Cardiac fibroblast (primary cell): ENCODE results near the gene KBTBD7.
A peak's percentile ranks its signal among the peaks of the same experiment; 100 is the strongest.

Experiments
- DNase-seq, 2 donors: peaks; one replicate each; pipeline versions ENCODE4 v3.0.0 to v3.0.0-alpha.2; 2010; ENCODE audit warnings: low read depth in 2 of 2
- H3K4me3 ChIP-seq, 2 donors: replicated peaks in 1 of 2; 1 replicate in 1 of 2; 2 replicates in 1 of 2; pipeline ENCODE4 v1.5.1; 2011; ENCODE audit warnings: low read depth in 2 of 2, low read length in 2 of 2, mild to moderate bottlenecking in 2 of 2, moderate library complexity in 1 of 2
- TF ChIP-seq, protein P1 (sequence below): IDR thresholded peaks from one replicate; pipeline ENCODE4 v1.5.1; 2011; ENCODE audit warnings: low read depth, mild to moderate bottlenecking, low read length, inconsistent platforms

The KBTBD7 gene

DNA sequence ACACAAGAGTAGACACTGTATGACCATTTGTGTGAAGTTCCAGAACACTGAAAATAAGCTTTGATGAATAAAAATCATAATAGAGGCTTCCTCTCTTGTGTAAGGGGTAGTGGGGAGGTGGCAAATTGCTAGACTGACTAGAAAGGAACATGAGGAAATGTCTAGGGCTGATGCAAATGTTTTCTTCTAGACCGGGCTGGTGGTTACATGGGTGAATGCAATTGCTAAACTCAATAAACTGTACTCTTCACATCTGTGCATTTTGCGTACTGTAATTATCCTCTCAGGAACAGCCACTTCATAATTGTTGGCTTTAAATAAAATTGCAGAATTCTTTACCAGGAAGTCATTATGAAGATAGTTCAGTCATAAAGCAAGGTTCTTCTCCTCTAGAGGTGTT lies 5.2 kb upstream of the KBTBD7 start:
- no peak for DNase-seq
- H3K4me3 ChIP-seq, result no peak overlapping the region
- TF ChIP-seq, protein P1, sequence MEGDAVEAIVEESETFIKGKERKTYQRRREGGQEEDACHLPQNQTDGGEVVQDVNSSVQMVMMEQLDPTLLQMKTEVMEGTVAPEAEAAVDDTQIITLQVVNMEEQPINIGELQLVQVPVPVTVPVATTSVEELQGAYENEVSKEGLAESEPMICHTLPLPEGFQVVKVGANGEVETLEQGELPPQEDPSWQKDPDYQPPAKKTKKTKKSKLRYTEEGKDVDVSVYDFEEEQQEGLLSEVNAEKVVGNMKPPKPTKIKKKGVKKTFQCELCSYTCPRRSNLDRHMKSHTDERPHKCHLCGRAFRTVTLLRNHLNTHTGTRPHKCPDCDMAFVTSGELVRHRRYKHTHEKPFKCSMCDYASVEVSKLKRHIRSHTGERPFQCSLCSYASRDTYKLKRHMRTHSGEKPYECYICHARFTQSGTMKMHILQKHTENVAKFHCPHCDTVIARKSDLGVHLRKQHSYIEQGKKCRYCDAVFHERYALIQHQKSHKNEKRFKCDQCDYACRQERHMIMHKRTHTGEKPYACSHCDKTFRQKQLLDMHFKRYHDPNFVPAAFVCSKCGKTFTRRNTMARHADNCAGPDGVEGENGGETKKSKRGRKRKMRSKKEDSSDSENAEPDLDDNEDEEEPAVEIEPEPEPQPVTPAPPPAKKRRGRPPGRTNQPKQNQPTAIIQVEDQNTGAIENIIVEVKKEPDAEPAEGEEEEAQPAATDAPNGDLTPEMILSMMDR, result no peak

DNA sequence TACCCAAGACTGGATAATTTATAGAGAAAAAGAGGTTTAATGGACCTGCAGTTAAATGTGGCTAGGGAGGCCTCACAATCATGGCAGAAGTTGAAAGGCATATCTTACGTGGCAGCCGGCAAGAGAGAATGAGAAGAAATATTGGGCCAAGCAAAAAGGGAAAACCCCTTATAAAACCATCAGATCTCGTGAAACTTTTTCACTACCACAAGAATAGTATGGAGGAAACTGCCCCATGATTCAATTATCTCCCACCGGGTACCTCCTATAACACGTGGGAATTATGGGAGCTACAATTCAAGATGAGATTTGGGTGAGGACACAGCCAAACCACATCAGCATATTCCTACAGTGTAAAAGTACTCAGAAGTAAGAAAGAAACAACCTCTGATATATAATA lies 4.7 kb upstream of the KBTBD7 start:
- no peak for DNase-seq

DNA sequence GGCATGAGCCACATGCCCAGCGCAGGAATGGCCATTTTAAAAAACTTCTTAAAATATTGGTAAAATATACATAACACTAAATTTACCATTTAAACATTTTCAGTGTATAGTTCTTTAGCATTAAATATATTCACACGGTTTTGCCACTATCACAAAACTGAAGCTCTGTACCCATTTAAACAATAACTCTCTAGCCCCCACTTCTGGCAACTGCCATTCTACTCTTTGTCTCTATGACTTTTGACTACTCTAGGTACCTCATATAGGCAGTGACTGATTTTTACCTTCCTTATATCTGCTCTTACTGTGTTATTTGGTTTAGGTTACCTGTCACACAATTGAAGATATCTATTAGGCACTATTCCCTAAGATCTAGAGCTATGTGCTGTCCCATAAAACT lies 2.3 kb upstream of the KBTBD7 start:
- TF ChIP-seq, protein P1, result peak; percentile 51

More for the DNA sequence above, 4.7 kb upstream of the KBTBD7 start:
- TF ChIP-seq, protein P1, result no peak
- no peak overlapping the region for H3K4me3 ChIP-seq

DNA sequence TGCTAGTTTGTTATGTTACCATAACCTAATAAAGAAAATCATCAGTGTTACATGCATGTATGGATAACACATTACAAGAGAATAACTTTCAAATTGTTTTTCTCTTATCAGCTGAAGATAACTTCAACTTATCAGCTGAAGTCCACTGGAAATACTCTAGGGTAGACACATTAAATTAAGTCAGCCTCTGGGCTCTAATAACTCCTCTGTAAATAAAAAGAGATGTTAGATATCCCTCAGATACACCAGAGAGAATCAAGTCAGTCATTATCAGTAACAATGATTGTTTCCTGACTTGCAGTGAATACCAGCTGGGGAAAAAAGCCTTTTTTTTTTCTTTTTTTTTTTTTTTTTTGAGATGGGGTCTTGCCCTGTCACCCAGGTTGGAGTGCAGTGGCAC lies 1.6 kb upstream of the KBTBD7 start:
- no peak for DNase-seq
- H3K4me3 ChIP-seq, result no peak overlapping the region
- TF ChIP-seq, protein P1, result no peak

More for the DNA sequence above, 2.3 kb upstream of the KBTBD7 start:
- H3K4me3 ChIP-seq, result no peak overlapping the region
- DNase-seq, result peak; percentile 9 to 42

DNA sequence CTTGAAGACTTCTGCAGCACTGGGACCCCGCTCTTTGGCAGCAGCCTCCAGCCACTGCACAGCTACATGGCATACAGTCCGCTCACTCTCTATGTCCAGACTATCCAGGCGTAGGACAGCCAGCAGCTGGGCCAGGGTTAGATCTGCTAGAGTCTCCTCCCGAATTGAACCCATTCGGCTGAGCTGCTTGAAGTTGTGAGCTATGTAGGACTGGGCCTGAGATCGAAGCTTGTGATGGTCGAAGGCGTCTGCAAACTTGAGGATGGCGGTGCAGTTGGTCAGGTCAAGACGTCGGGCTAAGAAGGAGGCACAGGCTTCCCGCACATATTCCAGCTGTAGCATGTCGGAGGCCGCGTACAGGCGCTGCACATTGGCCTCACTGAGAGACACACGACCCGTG lies 900 bp downstream of the KBTBD7 start:
- DNase-seq, result no peak
- peak overlapping the region; percentile 61 to 63 for H3K4me3 ChIP-seq
- TF ChIP-seq, protein P1, result no peak

DNA sequence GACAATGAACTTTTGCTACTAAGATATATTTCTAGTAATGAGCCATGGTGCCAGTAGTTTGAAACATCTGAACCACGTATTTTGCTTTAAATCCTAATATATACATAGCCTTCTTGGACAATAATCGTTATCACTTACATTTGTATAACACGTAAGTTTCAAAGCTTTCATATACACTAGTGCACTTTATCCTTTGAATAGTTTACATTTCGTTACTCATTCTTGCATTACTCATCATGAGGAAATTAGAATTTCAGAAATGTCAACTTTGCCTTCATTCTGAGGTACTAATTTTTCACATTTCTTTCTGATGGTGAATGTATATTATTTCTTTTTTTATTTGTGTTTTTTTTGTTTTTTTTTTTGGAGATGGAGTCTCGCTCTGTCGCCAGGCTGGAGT lies 5.8 kb downstream of the KBTBD7 start:
- DNase-seq, result peak; percentile 12 to 54
- TF ChIP-seq, protein P1, result no peak
- H3K4me3 ChIP-seq, result no peak overlapping the region

DNA sequence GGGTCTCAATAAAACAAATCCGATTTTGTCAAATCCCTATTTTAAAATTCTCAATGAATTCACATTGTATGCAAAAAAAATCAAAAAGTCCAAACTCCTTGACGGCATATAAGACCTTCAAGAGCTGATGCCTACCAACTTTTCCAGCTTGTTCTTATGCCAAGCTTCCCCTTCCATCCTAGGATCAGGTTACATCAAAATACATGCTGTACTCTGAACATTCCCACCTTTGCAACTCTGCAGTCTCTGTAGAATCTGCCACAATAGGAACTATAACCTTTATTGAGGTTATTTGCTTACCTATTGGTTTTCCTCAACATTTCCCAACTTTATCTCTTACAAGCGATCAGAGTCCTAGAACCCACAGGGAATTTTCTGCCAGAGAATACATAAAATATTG lies 7.9 kb downstream of the KBTBD7 start:
- H3K4me3 ChIP-seq, result no peak overlapping the region
- TF ChIP-seq, protein P1, result no peak

More for the DNA sequence above, 7.9 kb downstream of the KBTBD7 start:
- no peak for DNase-seq
